Neutrophil (primary cell): Measurements from ENCODE around the gene ANKRD30B.
"Not testable (repeated sequence)": the region's sequence is repeated elsewhere in the genome, so short reads cannot be mapped to it uniquely, and the experiment has no call there.

ENCODE experiments used
- H3K27ac ChIP-seq: fragments of 200-600 bp; sonication (generic); 2 replicates; pipeline ENCODE4 v1.5.1; 2016; ENCODE audit warnings: mild to moderate bottlenecking, moderate library complexity
- H3K27me3 ChIP-seq: fragments of 200-600 bp; sonication (generic); 2 replicates; pipeline ENCODE4 v1.6.0; 2016; ENCODE audit warnings: mild to moderate bottlenecking
- H3K36me3 ChIP-seq: fragments of 200-600 bp; sonication (generic); 2 replicates; pipeline ENCODE4 v1.5.1; 2017
- H3K4me1 ChIP-seq, 2 experiments: fragments of 200-600 bp in 1 of 2; sonication (generic) in 1 of 2; 1 replicate in 1 of 2; 2 replicates in 1 of 2; pipeline versions ENCODE4 v1.5.1 to v1.6.1; 2013 to 2016; ENCODE audit warnings: low read depth in 1 of 2, low read length in 1 of 2, mild to moderate bottlenecking in 1 of 2, moderate library complexity in 1 of 2; ENCODE audit not compliant: control insufficient read depth in 1 of 2, insufficient read depth in 1 of 2
- H3K4me3 ChIP-seq, 2 experiments: fragments of 200-600 bp in 1 of 2; sonication (generic) in 1 of 2; 1 replicate in 1 of 2; 2 replicates in 1 of 2; pipeline ENCODE4 v1.5.1; 2013 to 2016; ENCODE audit warnings: low read depth in 1 of 2, low read length in 1 of 2, mild to moderate bottlenecking in 1 of 2, moderate library complexity in 1 of 2
- H3K9me3 ChIP-seq: fragments of 200-600 bp; sonication (generic); 2 replicates; pipeline ENCODE4 v1.5.1; 2016
- TF ChIP-seq, protein P1 (sequence below): fragments of 200-600 bp; sonication (generic); IDR thresholded peaks from 2 replicates; pipeline ENCODE4 v1.5.1; 2016; ENCODE audit warnings: antibody characterized with exemption

ANKRD30B gene, protein sequence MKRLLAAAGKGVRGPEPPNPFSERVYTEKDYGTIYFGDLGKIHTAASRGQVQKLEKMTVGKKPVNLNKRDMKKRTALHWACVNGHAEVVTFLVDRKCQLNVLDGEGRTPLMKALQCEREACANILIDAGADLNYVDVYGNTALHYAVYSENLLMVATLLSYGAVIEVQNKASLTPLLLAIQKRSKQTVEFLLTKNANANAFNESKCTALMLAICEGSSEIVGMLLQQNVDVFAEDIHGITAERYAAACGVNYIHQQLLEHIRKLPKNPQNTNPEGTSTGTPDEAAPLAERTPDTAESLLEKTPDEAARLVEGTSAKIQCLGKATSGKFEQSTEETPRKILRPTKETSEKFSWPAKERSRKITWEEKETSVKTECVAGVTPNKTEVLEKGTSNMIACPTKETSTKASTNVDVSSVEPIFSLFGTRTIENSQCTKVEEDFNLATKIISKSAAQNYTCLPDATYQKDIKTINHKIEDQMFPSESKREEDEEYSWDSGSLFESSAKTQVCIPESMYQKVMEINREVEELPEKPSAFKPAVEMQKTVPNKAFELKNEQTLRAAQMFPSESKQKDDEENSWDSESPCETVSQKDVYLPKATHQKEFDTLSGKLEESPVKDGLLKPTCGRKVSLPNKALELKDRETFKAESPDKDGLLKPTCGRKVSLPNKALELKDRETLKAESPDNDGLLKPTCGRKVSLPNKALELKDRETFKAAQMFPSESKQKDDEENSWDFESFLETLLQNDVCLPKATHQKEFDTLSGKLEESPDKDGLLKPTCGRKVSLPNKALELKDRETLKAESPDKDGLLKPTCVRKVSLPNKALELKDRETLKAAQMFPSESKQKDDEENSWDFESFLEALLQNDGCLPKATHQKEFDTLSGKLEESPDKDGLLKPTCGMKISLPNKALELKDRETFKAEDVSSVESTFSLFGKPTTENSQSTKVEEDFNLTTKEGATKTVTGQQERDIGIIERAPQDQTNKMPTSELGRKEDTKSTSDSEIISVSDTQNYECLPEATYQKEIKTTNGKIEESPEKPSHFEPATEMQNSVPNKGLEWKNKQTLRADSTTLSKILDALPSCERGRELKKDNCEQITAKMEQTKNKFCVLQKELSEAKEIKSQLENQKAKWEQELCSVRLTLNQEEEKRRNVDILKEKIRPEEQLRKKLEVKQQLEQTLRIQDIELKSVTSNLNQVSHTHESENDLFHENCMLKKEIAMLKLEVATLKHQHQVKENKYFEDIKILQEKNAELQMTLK (N-terminal part only)

GRCh38 chr18:14747513-14748474 lies at the start of gene ANKRD30B:
Gene ANKRD30B, plus strand, starts transcription at chr18:14748172. Its CDS starts 248 bp downstream, at chr18:14748420.
- TF ChIP-seq, protein P1, sequence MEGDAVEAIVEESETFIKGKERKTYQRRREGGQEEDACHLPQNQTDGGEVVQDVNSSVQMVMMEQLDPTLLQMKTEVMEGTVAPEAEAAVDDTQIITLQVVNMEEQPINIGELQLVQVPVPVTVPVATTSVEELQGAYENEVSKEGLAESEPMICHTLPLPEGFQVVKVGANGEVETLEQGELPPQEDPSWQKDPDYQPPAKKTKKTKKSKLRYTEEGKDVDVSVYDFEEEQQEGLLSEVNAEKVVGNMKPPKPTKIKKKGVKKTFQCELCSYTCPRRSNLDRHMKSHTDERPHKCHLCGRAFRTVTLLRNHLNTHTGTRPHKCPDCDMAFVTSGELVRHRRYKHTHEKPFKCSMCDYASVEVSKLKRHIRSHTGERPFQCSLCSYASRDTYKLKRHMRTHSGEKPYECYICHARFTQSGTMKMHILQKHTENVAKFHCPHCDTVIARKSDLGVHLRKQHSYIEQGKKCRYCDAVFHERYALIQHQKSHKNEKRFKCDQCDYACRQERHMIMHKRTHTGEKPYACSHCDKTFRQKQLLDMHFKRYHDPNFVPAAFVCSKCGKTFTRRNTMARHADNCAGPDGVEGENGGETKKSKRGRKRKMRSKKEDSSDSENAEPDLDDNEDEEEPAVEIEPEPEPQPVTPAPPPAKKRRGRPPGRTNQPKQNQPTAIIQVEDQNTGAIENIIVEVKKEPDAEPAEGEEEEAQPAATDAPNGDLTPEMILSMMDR, result no peak
- no peak within 1 kb of the TSS for H3K4me3 ChIP-seq
- no peaks in the 10 kb centered on the region for H3K36me3 ChIP-seq
- peaks cover 18% of the 10 kb centered on the region for H3K27me3 ChIP-seq
- no peak within 1 kb of the TSS for H3K27ac ChIP-seq
- no peaks in the 10 kb centered on the region for H3K4me1 ChIP-seq
- H3K9me3 ChIP-seq, result no peaks in the 10 kb centered on the region

DNA sequence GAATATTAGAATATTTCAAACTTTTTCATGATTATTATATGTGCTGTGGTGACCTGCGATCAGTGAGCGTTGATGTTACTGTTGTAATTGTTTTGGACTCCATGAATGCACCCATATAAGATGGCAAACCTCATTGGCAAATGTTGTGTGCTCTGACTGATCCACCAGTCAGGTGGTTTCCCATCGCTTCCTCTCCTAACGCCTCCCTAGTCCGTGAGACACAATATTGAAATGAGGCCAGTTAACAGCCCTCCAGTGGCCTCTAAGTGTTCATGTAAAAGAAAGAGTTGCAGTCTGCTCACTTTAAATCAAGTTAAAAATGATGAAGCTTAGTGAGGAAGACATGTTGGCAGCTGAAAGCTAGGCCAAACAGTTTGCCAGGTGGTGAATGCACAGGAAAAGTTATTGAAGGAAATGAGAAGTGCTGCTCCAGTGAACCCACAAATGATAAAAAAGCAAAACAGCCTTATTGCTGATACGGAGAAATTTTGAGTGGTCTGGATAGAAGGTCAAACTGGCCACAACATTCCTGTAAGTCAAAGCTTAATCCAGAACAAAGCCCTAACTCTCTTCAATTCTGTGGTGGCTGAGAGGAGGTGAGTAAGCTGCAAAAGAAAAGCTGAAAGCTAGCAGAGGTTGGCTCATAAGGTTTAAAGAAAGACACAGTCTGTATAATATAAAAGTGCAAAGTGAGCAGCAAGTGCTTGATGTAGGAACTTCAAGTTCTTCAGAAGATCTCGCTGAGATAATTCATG lies 46.5 kb upstream of the ANKRD30B start:
- H3K4me1 ChIP-seq, H3K36me3 ChIP-seq, H3K9me3 ChIP-seq, H3K27ac ChIP-seq, H3K4me3 ChIP-seq, H3K27me3 ChIP-seq: not testable (repeated sequence)

- H3K4me3 ChIP-seq, H3K36me3 ChIP-seq, H3K4me1 ChIP-seq, H3K27ac ChIP-seq, H3K9me3 ChIP-seq, H3K27me3 ChIP-seq: not testable (repeated sequence)
Measured at GRCh38 chr18:14709761-14710160, 38.2 kb upstream of the ANKRD30B start.

GRCh38 chr18:14721569-14721968 lies 26.4 kb upstream of the ANKRD30B start:
- H3K4me1 ChIP-seq, H3K27ac ChIP-seq, H3K4me3 ChIP-seq, H3K36me3 ChIP-seq, H3K27me3 ChIP-seq, H3K9me3 ChIP-seq: not testable (repeated sequence)

GRCh38 chr18:14739056-14739455 lies 8.9 kb upstream of the ANKRD30B start:
- H3K27me3 ChIP-seq, H3K4me3 ChIP-seq, H3K9me3 ChIP-seq, H3K36me3 ChIP-seq, H3K27ac ChIP-seq, H3K4me1 ChIP-seq: not testable (repeated sequence)

DNA sequence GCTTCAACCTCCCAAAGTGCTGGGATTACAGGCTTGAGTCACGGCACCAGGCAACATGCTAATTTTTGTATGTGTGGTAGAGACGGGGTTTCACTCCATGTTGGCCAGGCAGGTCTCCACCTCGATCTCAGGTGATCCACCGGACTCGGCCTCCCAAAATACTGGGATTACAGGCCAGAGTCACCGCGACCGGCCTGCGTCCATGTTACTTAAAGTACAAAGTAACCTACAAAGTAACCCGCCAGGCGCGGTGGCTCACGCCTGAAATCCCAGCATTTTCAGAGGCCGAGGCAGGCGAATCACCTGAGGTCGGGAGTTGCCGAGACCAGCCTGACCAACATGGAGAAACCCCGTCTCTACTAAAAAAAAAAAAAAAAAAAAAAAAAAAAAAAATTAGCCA lies 1.1 kb upstream of the ANKRD30B start:
- Histone ChIP-seq H3K36me3 (no peaks in the 10 kb centered on the region), H3K27ac (no peak overlapping the region), H3K9me3 (no peaks in the 10 kb centered on the region), H3K4me1 (no peaks in the 10 kb centered on the region), H3K4me3 (no peak overlapping the region), H3K27me3 (peaks cover 18% of the 10 kb centered on the region)
- TF ChIP-seq, protein P1, result no peak
